H9 (cell line): ENCODE results near the gene NSL1. TPM values are rescaled to one million over a fixed set of nuclear protein-coding genes. Genes with fewer than 3 reads are reported as not detected.
A peak's percentile ranks its signal among the peaks of the same experiment; 100 is the strongest.

ENCODE experiments used
- DNase-seq: peaks from one replicate; pipeline ENCODE4 v3.0.0-alpha.2; 2017
- H2AFZ ChIP-seq: one replicate; pipeline ENCODE4 v1.6.1; 2013; ENCODE audit warnings: mild to moderate bottlenecking, low read length, control low read depth, moderate library complexity
- H2AK5ac ChIP-seq: 2 replicates; pipeline ENCODE4 v1.6.1; 2013; ENCODE audit warnings: low read length, control low read depth, mixed read lengths; ENCODE audit not compliant: insufficient read length
- H2BK120ac ChIP-seq: one replicate; pipeline ENCODE4 v1.6.1; 2013; ENCODE audit warnings: low read depth, mild to moderate bottlenecking, low read length, control low read depth, inconsistent platforms; ENCODE audit not compliant: poor library complexity, severe bottlenecking
- H2BK12ac ChIP-seq: 2 replicates; pipeline ENCODE4 v1.6.1; 2013; ENCODE audit warnings: low read length, control low read depth, mixed read lengths, low read depth; ENCODE audit not compliant: insufficient read length
- H2BK15ac ChIP-seq: 2 replicates; pipeline ENCODE4 v1.6.1; 2013; ENCODE audit warnings: low read depth, low read length, control low read depth
- H2BK20ac ChIP-seq: one replicate; pipeline ENCODE4 v1.6.1; 2013; ENCODE audit warnings: low read depth, mild to moderate bottlenecking, low read length, control low read depth, inconsistent platforms; ENCODE audit not compliant: poor library complexity, severe bottlenecking
- H2BK5ac ChIP-seq: 2 replicates; pipeline ENCODE4 v1.6.1; 2013; ENCODE audit warnings: low read length, control low read depth, mixed read lengths; ENCODE audit not compliant: insufficient read length
- H3K14ac ChIP-seq: 2 replicates; pipeline ENCODE4 v1.6.1; 2013; ENCODE audit warnings: low read length, control low read depth; ENCODE audit not compliant: insufficient read depth
- H3K18ac ChIP-seq: 2 replicates; pipeline ENCODE4 v1.6.1; 2013; ENCODE audit warnings: low read depth, mild to moderate bottlenecking, mixed read lengths, low read length, control low read depth; ENCODE audit not compliant: insufficient read length
- H3K23ac ChIP-seq: 2 replicates; pipeline ENCODE4 v1.6.1; 2013; ENCODE audit warnings: low read length, control low read depth, mixed read lengths, low read depth; ENCODE audit not compliant: insufficient read length
- H3K23me2 ChIP-seq: 2 replicates; pipeline ENCODE4 v1.6.1; 2013; ENCODE audit warnings: low read depth, mild to moderate bottlenecking, mixed read lengths, low read length, control low read depth; ENCODE audit not compliant: insufficient read length, poor library complexity, severe bottlenecking
- H3K27ac ChIP-seq: 2 replicates; pipeline ENCODE4 v1.5.1; 2013; ENCODE audit warnings: low read length, control low read depth, mixed read lengths, low read depth; ENCODE audit not compliant: insufficient read length
- H3K27me3 ChIP-seq: 2 replicates; pipeline ENCODE4 v1.6.1; 2013; ENCODE audit warnings: low read length, control low read depth, inconsistent platforms; ENCODE audit not compliant: insufficient read depth
- H3K4ac ChIP-seq: 2 replicates; pipeline ENCODE4 v1.6.1; 2013; ENCODE audit warnings: low read depth, mild to moderate bottlenecking, control low read depth, inconsistent platforms, low read length, moderate library complexity
- H3K4me1 ChIP-seq: 2 replicates; pipeline ENCODE4 v1.6.1; 2013; ENCODE audit warnings: low read length, control low read depth, inconsistent platforms; ENCODE audit not compliant: insufficient read depth
- H3K4me2 ChIP-seq: 2 replicates; pipeline ENCODE4 v1.6.1; 2013; ENCODE audit warnings: low read length, control low read depth, mixed read lengths; ENCODE audit not compliant: insufficient read length, insufficient read depth
- H3K56ac ChIP-seq: 2 replicates; pipeline ENCODE4 v1.6.1; 2013; ENCODE audit warnings: low read depth, mild to moderate bottlenecking, mixed read lengths, low read length, control low read depth; ENCODE audit not compliant: insufficient read length
- H3K79me1 ChIP-seq: 2 replicates; pipeline ENCODE4 v1.6.1; 2013; ENCODE audit warnings: low read depth, mild to moderate bottlenecking, moderate library complexity, low read length, control low read depth, inconsistent platforms; ENCODE audit not compliant: insufficient read depth, poor library complexity, severe bottlenecking
- H3K79me2 ChIP-seq: 2 replicates; pipeline ENCODE4 v1.6.1; 2013; ENCODE audit warnings: low read length, control low read depth, inconsistent platforms; ENCODE audit not compliant: insufficient read depth
- H3K9ac ChIP-seq: 2 replicates; pipeline ENCODE4 v1.6.1; 2013; ENCODE audit warnings: low read length, control low read depth, mixed read lengths; ENCODE audit not compliant: insufficient read length; ENCODE audit errors: extremely low read depth
- H3K9me3 ChIP-seq: one replicate; pipeline ENCODE4 v1.6.1; 2013; ENCODE audit warnings: low read depth, low read length, inconsistent platforms; ENCODE audit not compliant: control insufficient read depth
- H3T11ph ChIP-seq: one replicate; pipeline ENCODE4 v1.6.1; 2013; ENCODE audit warnings: mild to moderate bottlenecking, low read length, control low read depth, inconsistent platforms
- H4K20me1 ChIP-seq: one replicate; pipeline ENCODE4 v1.6.1; 2013; ENCODE audit not compliant: control insufficient read depth, insufficient read length, insufficient read depth
- H4K5ac ChIP-seq: 2 replicates; pipeline ENCODE4 v1.6.1; 2013; ENCODE audit warnings: low read depth, mild to moderate bottlenecking, mixed read lengths, low read length, control low read depth; ENCODE audit not compliant: insufficient read length
- H4K8ac ChIP-seq: replicated peaks from 2 replicates; pipeline ENCODE4 v1.6.1; 2013; ENCODE audit warnings: low read length, control low read depth, mixed read lengths, low read depth; ENCODE audit not compliant: insufficient read length
- H4K91ac ChIP-seq: 2 replicates; pipeline ENCODE4 v1.6.1; 2013; ENCODE audit warnings: low read depth, mild to moderate bottlenecking, moderate library complexity, mixed read lengths, low read length, control low read depth; ENCODE audit not compliant: insufficient read length
- H3K27ac Mint-ChIP-seq, 3 experiments: 2 replicates in 2 of 3; 3 replicates in 1 of 3; pipeline ENCODE4 v1.8.0; 2020 to 2021; ENCODE audit warnings: mixed read lengths in 3 of 3, mild to moderate bottlenecking in 1 of 3, moderate library complexity in 1 of 3
- H3K27me3 Mint-ChIP-seq: 2 replicates; pipeline ENCODE4 v1.8.0; 2021; ENCODE audit warnings: low read depth, mild to moderate bottlenecking, moderate library complexity, mixed read lengths
- H3K36me3 Mint-ChIP-seq, 3 experiments: 2 replicates in 2 of 3; 3 replicates in 1 of 3; pipeline ENCODE4 v1.8.0; 2020 to 2021; ENCODE audit warnings: low read depth in 3 of 3, mixed read lengths in 3 of 3; ENCODE audit not compliant: insufficient read depth in 1 of 3
- H3K4me1 Mint-ChIP-seq, 2 experiments: 2 replicates each; pipeline ENCODE4 v1.8.0; 2020; ENCODE audit warnings: mixed read lengths in 2 of 2
- H3K4me3 Mint-ChIP-seq, 2 experiments: 2 replicates in 1 of 2; 3 replicates in 1 of 2; pipeline ENCODE4 v1.8.0; 2020 to 2021; ENCODE audit warnings: mild to moderate bottlenecking in 2 of 2, mixed read lengths in 2 of 2, moderate library complexity in 1 of 2
- H3K9me3 Mint-ChIP-seq, 2 experiments: 2 replicates in 1 of 2; 3 replicates in 1 of 2; pipeline ENCODE4 v1.8.0; 2020; ENCODE audit warnings: mild to moderate bottlenecking in 2 of 2, mixed read lengths in 2 of 2, moderate library complexity in 1 of 2
- CTCF ChIP-seq: fragments of 200-600 bp; sonication (generic); conservative IDR thresholded peaks from 3 replicates; pipeline ENCODE4 v1.8.0; 2021; ENCODE audit warnings: antibody characterized with exemption, mild to moderate bottlenecking
- WGBS: extraction: QIAGEN DNeasy Blood & Tissue Kit; methylation state at CpG from one replicate; pipeline ENCODE4 v1.1.7; 2013; ENCODE audit warnings: missing lambda C conversion rate, low lambda C conversion rate, mixed read lengths; ENCODE audit not compliant: insufficient read length; ENCODE audit errors: extremely low coverage; 5-methylcytosine and 5-hydroxymethylcytosine counted together
- total RNA-seq: library from RNA; stranded (reverse); gene quantifications from 2 replicates; pipeline ENCODE4 v1.2.1, GENCODE V29; 2021

NSL1 gene
- total RNA-seq, 1 experiment from 2014 or later, result 49.3 TPM

- Histone ChIP-seq H3K18ac (no peak overlapping the region), H3K23me2 (peaks cover 6% of the 10 kb centered on the region), H4K91ac (no peak overlapping the region), H4K8ac (no peak overlapping the region), H3T11ph (no peak overlapping the region), H2BK12ac (no peak overlapping the region), H3K4ac (no peak overlapping the region), H3K9me3 (no peaks in the 10 kb centered on the region), H4K5ac (no peak overlapping the region), H3K27me3 (peaks cover 26% of the 10 kb centered on the region), H3K23ac (no peak overlapping the region), H3K4me1 (no peaks in the 10 kb centered on the region; the same call in 1 of the 2 replicates), H4K20me1 (no peaks in the 10 kb centered on the region), H3K4me2 (peak overlapping the region; percentile 75), H2BK20ac (no peak overlapping the region), H3K56ac (no peak overlapping the region), H2BK15ac (no peak overlapping the region), H3K79me2 (no peaks in the 10 kb centered on the region), H2BK120ac (no peak overlapping the region), H2BK5ac (no peak overlapping the region), H2AK5ac (no peak overlapping the region), H3K79me1 (no peaks in the 10 kb centered on the region), H3K14ac (no peak overlapping the region), H3K9ac (no peak overlapping the region), H2AFZ (no peak overlapping the region), H3K27ac (no peak overlapping the region)
- no CpG with 5 or more reads among the region's 27 CpGs for WGBS
- DNase-seq, result peak; percentile 70
- Mint-ChIP-seq H3K9me3 (0 out of 5 replicates have a peak, but pooled peaks cover 0 to 2% of the 10 kb centered on the region in 2 experiments), H3K36me3 (peaks cover 0 to 2% (median 0%) of the 10 kb centered on the region in 3 experiments; a peak in 1 of 7 replicates), H3K4me1 (peaks cover 12% of the 10 kb centered on the region in 2 experiments), H3K27ac (no peak overlapping the region), H3K4me3 (peak overlapping the region; percentile 70 to 79), H3K27me3 (peaks cover 84% of the 10 kb centered on the region)
- TF ChIP-seq CTCF, result peak; percentile 19; the same call in 1 of the 3 replicates
Measured at GRCh38 chr1:212700892-212701819, 90.4 kb downstream of the NSL1 start.
